Esophagus muscularis mucosa (tissue), 3 donors: ENCODE data around the gene SPON1.

Source experiments
- CTCF ChIP-seq, 3 experiments: fragments of 200-600 bp in 2 of 3; fragments of 450-650 bp in 1 of 3; sonication (generic) in 2 of 3; IDR thresholded peaks; one replicate each; pipeline ENCODE4 v1.5.1; 2017 to 2019; ENCODE audit warnings: antibody characterized with exemption in 3 of 3, mild to moderate bottlenecking in 2 of 3, moderate library complexity in 1 of 3
- POLR2A ChIP-seq: fragments of 450-650 bp; IDR thresholded peaks from one replicate; pipeline ENCODE4 v1.6.1; 2017; ENCODE audit warnings: antibody characterized with exemption, moderate library complexity, mild to moderate bottlenecking, low read depth

- TF ChIP-seq CTCF (IDR thresholded peaks at IDR 0.05) (no peak), POLR2A (no peak)
Measured at GRCh38 chr11:14253421-14253820, 290.9 kb downstream of the SPON1 start.
